WTC11 (cell line): Measurements from ENCODE around the gene MDFIC.

Experiments used
- CREM ChIP-seq: sonication (generic); formaldehyde crosslinking; IDR thresholded peaks from 2 replicates; pipeline ENCODE4 v1.8.1; 2022; ENCODE audit warnings: mild to moderate bottlenecking, missing genetic modification reagents, moderate library complexity
- CTCF ChIP-seq: fragments of 200-600 bp; IDR thresholded peaks from 2 replicates; pipeline ENCODE4 v1.8.0; 2022; ENCODE audit warnings: antibody characterized with exemption
- KAT7 ChIP-seq: sonication (generic); formaldehyde crosslinking; IDR thresholded peaks from 2 replicates; pipeline ENCODE4 v1.8.1; 2023; ENCODE audit warnings: missing genetic modification reagents, mild to moderate bottlenecking, borderline replicate concordance
- RELA ChIP-seq: sonication (generic); formaldehyde crosslinking; IDR thresholded peaks from 2 replicates; pipeline ENCODE4 v1.8.1; 2022; ENCODE audit warnings: missing genetic modification reagents, mild to moderate bottlenecking, borderline replicate concordance
- TEAD4 ChIP-seq: sonication (generic); formaldehyde crosslinking; IDR thresholded peaks from 2 replicates; pipeline ENCODE4 v1.8.0; 2022; ENCODE audit warnings: mild to moderate bottlenecking, missing genetic modification reagents
- ZNF232 ChIP-seq: sonication (generic); formaldehyde crosslinking; IDR thresholded peaks from 2 replicates; pipeline ENCODE4 v1.8.0; 2022; ENCODE audit warnings: mild to moderate bottlenecking, missing genetic modification reagents
- TF ChIP-seq, protein P1 (sequence below): sonication (generic); formaldehyde crosslinking; conservative IDR thresholded peaks from 2 replicates; pipeline ENCODE4 v1.8.1; 2022; ENCODE audit warnings: mild to moderate bottlenecking, missing genetic modification reagents
- TF ChIP-seq, protein P2 (sequence below): sonication (generic); formaldehyde crosslinking; IDR thresholded peaks from 2 replicates; pipeline ENCODE4 v1.8.1; 2023; ENCODE audit warnings: mild to moderate bottlenecking, missing genetic modification reagents, moderate library complexity

DNA sequence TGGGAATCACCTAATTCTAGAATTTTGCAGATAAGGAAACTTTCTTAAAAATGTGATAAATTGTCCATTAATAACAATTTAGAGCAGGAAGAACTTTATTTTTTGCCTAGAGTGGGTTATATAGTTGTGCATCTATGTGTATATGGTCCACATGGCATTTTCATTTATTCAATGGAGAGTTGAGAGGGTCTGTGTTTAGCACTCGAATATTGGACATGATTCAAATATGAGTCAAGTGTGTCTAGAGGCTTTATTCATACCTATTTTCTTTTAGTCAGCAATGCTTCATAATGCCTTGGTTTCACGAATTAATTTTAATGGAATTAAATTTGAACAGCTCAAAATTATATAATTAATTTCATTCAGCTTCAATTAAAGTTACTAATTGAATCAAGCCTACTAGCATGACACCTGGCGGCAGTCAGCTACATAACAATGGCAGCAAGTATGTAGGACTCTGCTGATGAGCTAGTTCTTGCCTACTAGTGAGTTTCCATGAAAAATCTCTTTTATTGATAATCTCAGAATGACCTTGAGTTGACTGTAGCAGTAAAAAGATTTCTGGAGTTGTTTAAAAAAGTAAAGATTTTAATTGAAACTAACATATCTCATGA is 17.7 kb downstream of the MDFIC start:
- TF ChIP-seq CTCF (no peak), ZNF232 (CRISPR knock-in tag) (no peak), RELA (CRISPR knock-in tag) (no peak), TEAD4 (no peak), CREM (no peak), KAT7 (CRISPR knock-in tag) (no peak)
- TF ChIP-seq, protein P1, sequence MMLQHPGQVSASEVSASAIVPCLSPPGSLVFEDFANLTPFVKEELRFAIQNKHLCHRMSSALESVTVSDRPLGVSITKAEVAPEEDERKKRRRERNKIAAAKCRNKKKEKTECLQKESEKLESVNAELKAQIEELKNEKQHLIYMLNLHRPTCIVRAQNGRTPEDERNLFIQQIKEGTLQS (CRISPR knock-in tag) = no peak
- TF ChIP-seq, protein P2, sequence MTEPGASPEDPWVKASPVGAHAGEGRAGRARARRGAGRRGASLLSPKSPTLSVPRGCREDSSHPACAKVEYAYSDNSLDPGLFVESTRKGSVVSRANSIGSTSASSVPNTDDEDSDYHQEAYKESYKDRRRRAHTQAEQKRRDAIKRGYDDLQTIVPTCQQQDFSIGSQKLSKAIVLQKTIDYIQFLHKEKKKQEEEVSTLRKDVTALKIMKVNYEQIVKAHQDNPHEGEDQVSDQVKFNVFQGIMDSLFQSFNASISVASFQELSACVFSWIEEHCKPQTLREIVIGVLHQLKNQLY (CRISPR knock-in tag) = no peak
